GM12878 (cell line): Measurements from ENCODE around the gene KCNAB3. TPM values are rescaled to one million over a fixed set of nuclear protein-coding genes. Genes with fewer than 3 reads are reported as not detected.

Source experiments
- BHLHE40 ChIP-seq, 2 experiments: fragments of 450-650 bp in 1 of 2; IDR thresholded peaks; 2 replicates each; pipeline ENCODE4 v1.6.1; 2011 to 2017; ENCODE audit warnings: low read depth in 2 of 2, borderline replicate concordance in 1 of 2, improper control_type of control experiment in 1 of 2, low read length in 1 of 2, mild to moderate bottlenecking in 1 of 2
- FOXK2 ChIP-seq: fragments of 450-650 bp; IDR thresholded peaks from 2 replicates; pipeline ENCODE4 v1.6.1; 2017; ENCODE audit warnings: mild to moderate bottlenecking, moderate library complexity
- IKZF2 ChIP-seq, 2 experiments: fragments of 450-650 bp; IDR thresholded peaks; 2 replicates each; pipeline ENCODE4 v1.6.1; 2017; ENCODE audit warnings: mild to moderate bottlenecking in 2 of 2, moderate library complexity in 2 of 2
- IRF4 ChIP-seq: IDR thresholded peaks from 2 replicates; pipeline ENCODE4 v1.6.1; 2011; ENCODE audit warnings: low read depth, low read length
- NFIC ChIP-seq: IDR thresholded peaks from 2 replicates; pipeline ENCODE4 v1.6.1; 2012; ENCODE audit warnings: low read depth, mild to moderate bottlenecking, inconsistent platforms, low read length, moderate library complexity
- SMAD5 ChIP-seq: IDR thresholded peaks from 2 replicates; pipeline ENCODE4 v1.6.1; 2016; ENCODE audit warnings: antibody characterized with exemption, low read depth
- polyA plus RNA-seq, 11 experiments: library from polyadenylated mRNA; depleted of rRNA in 4 of 11; unstranded in 6 of 11; stranded (reverse) in 5 of 11; fragments of >200 nt; fragmentation: Nextera tagmentation in 4 of 11; fragmentation: Illumina TruSeq in 1 of 11; extraction: Ambion mirVana in 4 of 11; extraction: Trizol in 1 of 11; gene quantifications; 1 replicate in 1 of 11; 2 replicates in 10 of 11; pipeline versions ENCODE4 v1.2.1 to v1.2.3, GENCODE V29; 2011 to 2016; ENCODE audit warnings: inconsistent platforms in 2 of 11, missing spikeins in 2 of 11, low read depth in 1 of 11
- total RNA-seq, 4 experiments: library from RNA; depleted of rRNA in 3 of 4; stranded (reverse); fragments of >200 nt in 3 of 4; fragmentation: Illumina TruSeq in 1 of 4; extraction: Trizol in 1 of 4; gene quantifications; 2 replicates each; pipeline versions ENCODE4 v1.2.1 to v1.2.3, GENCODE V29; 2013 to 2021
- TF ChIP-seq, protein P1 (sequence below): IDR thresholded peaks from 2 replicates; pipeline ENCODE4 v1.6.1; 2011; ENCODE audit warnings: low read depth, mild to moderate bottlenecking, low read length, moderate library complexity, borderline replicate concordance; ENCODE audit errors: extremely low read depth
- TF ChIP-seq, protein P2 (sequence below): IDR thresholded peaks from 2 replicates; pipeline ENCODE4 v1.6.1; 2011; ENCODE audit warnings: mild to moderate bottlenecking, low read depth, low read length, moderate library complexity; ENCODE audit not compliant: insufficient replicate concordance
- TF ChIP-seq, protein P3 (sequence below): fragments of 450-650 bp; IDR thresholded peaks from 2 replicates; pipeline ENCODE4 v1.6.1; 2016; ENCODE audit warnings: mild to moderate bottlenecking, moderate library complexity, borderline replicate concordance
- TF ChIP-seq, protein P4 (sequence below): fragments of 450-650 bp; formaldehyde crosslinking; IDR thresholded peaks from 2 replicates; pipeline ENCODE4 v1.4.0; 2020; ENCODE audit warnings: mild to moderate bottlenecking, moderate library complexity
- TF ChIP-seq, protein P5 (sequence below): fragments of 150-350 bp; IDR thresholded peaks from 2 replicates; pipeline ENCODE4 v1.6.1; 2016; ENCODE audit warnings: low read depth, low read length
- TF ChIP-seq, protein P6 (sequence below): IDR thresholded peaks from 2 replicates; pipeline ENCODE4 v1.6.1; 2012; ENCODE audit warnings: low read length, inconsistent platforms

Gene KCNAB3
- total and polyA plus RNA-seq, 10 of the 15 experiments (the other 5 are each of a cell fraction or from before 2014, with no cell fraction given) = 0.22 to 7.9 (median 1.8) TPM

DNA sequence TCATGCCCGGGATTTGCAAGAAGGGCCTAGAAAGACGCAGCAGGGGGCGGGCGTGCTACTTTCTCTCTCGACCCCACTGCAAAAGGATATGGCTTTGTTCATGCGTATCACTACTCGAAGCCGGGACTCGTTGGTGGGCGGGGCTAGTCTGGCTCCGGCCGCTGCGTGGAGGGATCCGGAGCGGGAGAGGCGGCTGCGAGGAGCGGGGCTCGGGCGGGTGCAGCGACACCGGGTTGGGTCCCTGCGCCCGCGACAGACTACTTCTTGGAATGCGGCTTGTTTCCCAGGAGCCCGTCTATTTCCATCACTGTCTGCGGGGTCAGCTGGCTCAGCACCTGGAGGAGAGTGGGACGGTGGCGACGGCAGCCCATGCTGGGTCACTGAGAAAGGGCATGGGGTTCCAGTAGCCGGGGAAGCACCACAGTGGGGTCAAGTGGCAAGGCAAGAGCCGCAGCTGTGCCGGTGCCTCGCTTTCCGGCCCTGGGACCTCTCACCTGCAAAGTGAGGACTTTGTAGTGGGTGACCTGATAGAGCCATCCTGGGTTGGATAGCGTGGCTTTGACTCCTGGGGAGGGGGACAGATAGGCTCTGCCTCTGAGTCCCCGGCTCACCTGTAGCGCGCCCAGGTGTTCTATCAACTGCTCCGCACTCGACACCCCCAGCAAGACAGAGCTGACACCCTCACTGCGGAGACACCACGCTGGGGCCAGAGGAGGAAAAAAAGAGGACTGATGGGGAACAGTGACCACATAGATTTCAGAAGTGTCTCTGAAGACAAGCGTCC is 6.6 kb downstream of the KCNAB3 start (continued):
- TF ChIP-seq, protein P1, sequence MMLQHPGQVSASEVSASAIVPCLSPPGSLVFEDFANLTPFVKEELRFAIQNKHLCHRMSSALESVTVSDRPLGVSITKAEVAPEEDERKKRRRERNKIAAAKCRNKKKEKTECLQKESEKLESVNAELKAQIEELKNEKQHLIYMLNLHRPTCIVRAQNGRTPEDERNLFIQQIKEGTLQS = no peak
- no peak for TF ChIP-seq NFIC
- TF ChIP-seq IRF4 = no peak
- TF ChIP-seq, protein P2, sequence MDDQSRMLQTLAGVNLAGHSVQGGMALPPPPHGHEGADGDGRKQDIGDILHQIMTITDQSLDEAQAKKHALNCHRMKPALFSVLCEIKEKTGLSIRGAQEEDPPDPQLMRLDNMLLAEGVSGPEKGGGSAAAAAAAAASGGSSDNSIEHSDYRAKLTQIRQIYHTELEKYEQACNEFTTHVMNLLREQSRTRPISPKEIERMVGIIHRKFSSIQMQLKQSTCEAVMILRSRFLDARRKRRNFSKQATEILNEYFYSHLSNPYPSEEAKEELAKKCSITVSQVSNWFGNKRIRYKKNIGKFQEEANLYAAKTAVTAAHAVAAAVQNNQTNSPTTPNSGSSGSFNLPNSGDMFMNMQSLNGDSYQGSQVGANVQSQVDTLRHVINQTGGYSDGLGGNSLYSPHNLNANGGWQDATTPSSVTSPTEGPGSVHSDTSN = peak; percentile 68
- peak in 1 of 2 experiments; percentile 36; a peak in 1 of 4 replicates for TF ChIP-seq BHLHE40 (IDR thresholded peaks at IDR 0.05; ENCODE audit: borderline replicate concordance in 1 of 2, low read depth in 2 of 2, low read length in 1 of 2)
- TF ChIP-seq, protein P3, sequence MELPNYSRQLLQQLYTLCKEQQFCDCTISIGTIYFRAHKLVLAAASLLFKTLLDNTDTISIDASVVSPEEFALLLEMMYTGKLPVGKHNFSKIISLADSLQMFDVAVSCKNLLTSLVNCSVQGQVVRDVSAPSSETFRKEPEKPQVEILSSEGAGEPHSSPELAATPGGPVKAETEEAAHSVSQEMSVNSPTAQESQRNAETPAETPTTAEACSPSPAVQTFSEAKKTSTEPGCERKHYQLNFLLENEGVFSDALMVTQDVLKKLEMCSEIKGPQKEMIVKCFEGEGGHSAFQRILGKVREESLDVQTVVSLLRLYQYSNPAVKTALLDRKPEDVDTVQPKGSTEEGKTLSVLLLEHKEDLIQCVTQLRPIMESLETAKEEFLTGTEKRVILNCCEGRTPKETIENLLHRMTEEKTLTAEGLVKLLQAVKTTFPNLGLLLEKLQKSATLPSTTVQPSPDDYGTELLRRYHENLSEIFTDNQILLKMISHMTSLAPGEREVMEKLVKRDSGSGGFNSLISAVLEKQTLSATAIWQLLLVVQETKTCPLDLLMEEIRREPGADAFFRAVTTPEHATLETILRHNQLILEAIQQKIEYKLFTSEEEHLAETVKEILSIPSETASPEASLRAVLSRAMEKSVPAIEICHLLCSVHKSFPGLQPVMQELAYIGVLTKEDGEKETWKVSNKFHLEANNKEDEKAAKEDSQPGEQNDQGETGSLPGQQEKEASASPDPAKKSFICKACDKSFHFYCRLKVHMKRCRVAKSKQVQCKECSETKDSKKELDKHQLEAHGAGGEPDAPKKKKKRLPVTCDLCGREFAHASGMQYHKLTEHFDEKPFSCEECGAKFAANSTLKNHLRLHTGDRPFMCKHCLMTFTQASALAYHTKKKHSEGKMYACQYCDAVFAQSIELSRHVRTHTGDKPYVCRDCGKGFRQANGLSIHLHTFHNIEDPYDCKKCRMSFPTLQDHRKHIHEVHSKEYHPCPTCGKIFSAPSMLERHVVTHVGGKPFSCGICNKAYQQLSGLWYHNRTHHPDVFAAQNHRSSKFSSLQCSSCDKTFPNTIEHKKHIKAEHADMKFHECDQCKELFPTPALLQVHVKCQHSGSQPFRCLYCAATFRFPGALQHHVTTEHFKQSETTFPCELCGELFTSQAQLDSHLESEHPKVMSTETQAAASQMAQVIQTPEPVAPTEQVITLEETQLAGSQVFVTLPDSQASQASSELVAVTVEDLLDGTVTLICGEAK = no peak
- TF ChIP-seq, protein P4, sequence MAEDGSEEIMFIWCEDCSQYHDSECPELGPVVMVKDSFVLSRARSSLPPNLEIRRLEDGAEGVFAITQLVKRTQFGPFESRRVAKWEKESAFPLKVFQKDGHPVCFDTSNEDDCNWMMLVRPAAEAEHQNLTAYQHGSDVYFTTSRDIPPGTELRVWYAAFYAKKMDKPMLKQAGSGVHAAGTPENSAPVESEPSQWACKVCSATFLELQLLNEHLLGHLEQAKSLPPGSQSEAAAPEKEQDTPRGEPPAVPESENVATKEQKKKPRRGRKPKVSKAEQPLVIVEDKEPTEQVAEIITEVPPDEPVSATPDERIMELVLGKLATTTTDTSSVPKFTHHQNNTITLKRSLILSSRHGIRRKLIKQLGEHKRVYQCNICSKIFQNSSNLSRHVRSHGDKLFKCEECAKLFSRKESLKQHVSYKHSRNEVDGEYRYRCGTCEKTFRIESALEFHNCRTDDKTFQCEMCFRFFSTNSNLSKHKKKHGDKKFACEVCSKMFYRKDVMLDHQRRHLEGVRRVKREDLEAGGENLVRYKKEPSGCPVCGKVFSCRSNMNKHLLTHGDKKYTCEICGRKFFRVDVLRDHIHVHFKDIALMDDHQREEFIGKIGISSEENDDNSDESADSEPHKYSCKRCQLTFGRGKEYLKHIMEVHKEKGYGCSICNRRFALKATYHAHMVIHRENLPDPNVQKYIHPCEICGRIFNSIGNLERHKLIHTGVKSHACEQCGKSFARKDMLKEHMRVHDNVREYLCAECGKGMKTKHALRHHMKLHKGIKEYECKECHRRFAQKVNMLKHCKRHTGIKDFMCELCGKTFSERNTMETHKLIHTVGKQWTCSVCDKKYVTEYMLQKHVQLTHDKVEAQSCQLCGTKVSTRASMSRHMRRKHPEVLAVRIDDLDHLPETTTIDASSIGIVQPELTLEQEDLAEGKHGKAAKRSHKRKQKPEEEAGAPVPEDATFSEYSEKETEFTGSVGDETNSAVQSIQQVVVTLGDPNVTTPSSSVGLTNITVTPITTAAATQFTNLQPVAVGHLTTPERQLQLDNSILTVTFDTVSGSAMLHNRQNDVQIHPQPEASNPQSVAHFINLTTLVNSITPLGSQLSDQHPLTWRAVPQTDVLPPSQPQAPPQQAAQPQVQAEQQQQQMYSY (CRISPR knock-in tag) = no peak
- no peak for TF ChIP-seq FOXK2
- TF ChIP-seq, protein P5, sequence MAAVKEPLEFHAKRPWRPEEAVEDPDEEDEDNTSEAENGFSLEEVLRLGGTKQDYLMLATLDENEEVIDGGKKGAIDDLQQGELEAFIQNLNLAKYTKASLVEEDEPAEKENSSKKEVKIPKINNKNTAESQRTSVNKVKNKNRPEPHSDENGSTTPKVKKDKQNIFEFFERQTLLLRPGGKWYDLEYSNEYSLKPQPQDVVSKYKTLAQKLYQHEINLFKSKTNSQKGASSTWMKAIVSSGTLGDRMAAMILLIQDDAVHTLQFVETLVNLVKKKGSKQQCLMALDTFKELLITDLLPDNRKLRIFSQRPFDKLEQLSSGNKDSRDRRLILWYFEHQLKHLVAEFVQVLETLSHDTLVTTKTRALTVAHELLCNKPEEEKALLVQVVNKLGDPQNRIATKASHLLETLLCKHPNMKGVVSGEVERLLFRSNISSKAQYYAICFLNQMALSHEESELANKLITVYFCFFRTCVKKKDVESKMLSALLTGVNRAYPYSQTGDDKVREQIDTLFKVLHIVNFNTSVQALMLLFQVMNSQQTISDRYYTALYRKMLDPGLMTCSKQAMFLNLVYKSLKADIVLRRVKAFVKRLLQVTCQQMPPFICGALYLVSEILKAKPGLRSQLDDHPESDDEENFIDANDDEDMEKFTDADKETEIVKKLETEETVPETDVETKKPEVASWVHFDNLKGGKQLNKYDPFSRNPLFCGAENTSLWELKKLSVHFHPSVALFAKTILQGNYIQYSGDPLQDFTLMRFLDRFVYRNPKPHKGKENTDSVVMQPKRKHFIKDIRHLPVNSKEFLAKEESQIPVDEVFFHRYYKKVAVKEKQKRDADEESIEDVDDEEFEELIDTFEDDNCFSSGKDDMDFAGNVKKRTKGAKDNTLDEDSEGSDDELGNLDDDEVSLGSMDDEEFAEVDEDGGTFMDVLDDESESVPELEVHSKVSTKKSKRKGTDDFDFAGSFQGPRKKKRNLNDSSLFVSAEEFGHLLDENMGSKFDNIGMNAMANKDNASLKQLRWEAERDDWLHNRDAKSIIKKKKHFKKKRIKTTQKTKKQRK = no peak
- peak in 1 of 2 experiments; percentile 18; a peak in 1 of 4 replicates for TF ChIP-seq IKZF2 (IDR thresholded peaks at IDR 0.05)
- TF ChIP-seq, protein P6, sequence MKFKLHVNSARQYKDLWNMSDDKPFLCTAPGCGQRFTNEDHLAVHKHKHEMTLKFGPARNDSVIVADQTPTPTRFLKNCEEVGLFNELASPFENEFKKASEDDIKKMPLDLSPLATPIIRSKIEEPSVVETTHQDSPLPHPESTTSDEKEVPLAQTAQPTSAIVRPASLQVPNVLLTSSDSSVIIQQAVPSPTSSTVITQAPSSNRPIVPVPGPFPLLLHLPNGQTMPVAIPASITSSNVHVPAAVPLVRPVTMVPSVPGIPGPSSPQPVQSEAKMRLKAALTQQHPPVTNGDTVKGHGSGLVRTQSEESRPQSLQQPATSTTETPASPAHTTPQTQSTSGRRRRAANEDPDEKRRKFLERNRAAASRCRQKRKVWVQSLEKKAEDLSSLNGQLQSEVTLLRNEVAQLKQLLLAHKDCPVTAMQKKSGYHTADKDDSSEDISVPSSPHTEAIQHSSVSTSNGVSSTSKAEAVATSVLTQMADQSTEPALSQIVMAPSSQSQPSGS = no peak
- no peak for TF ChIP-seq SMAD5
